GM12864 (cell line): ENCODE measurements around the gene PSG11.
"Not testable (repeated sequence)": the region's sequence is repeated elsewhere in the genome, so short reads cannot be mapped to it uniquely, and the experiment has no call there.

Experiments used
- DNase-seq: peaks from one replicate; pipeline ENCODE4 v3.0.0-alpha.2; 2011; ENCODE audit warnings: low read depth
- H3K4me3 ChIP-seq: 2 replicates; pipeline ENCODE4 v1.5.1; 2011; ENCODE audit warnings: mild to moderate bottlenecking, low read depth, low read length, control low read depth
- CTCF ChIP-seq: IDR thresholded peaks from 2 replicates; pipeline ENCODE4 v1.5.1; 2011; ENCODE audit warnings: low read depth, mild to moderate bottlenecking, moderate library complexity, low read length, control low read depth, inconsistent platforms; ENCODE audit errors: missing control alignments

Gene PSG11

GRCh38 chr19:43026369-43026768, at the start of gene PSG11:
PSG11 (minus strand) TSS chr19:43026469; CDS start chr19:43026372, 97 bp downstream.
- DNase-seq, H3K4me3 ChIP-seq: not testable (repeated sequence)

DNA sequence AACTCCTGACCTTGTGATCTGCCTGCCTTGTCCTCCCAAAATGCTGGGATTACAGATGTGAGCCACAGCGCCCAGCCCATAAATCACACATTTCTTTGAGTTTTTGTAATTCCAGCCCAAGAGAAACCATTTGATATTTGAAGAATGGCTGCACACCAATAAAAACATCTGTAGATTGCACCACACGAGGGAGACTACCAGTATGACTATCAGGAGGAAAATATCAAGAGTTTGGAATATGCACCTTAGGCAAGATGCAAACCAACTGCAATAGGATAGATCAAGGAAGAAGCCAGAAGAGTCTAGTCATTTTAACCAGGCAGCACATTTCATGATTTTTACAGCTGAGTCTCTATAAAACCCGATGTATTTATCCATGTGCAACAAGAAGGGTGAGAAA, 36.1 kb upstream of the PSG11 start:
- H3K4me3 ChIP-seq, DNase-seq: not testable (repeated sequence)

DNA sequence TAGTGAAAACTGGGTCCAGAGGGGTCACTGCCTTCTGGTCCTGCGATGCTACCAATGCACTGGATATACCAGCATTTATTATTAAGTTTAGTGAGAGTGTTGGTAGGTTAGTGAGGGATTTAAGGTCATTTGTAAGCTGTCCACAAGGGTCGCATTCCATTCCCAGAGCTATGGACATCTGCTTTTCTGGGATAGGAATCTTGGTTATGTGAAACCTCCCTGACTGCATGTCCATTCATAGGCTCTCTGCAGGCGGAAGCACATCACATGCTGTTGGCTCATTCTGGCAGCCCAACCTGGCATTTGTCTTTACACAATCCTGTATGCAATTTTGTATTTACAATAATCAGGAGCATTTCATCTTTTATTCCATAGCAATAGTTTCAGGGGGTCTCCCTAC, 35.1 kb upstream of the PSG11 start:
- not testable (repeated sequence) for H3K4me3 ChIP-seq, DNase-seq

DNA sequence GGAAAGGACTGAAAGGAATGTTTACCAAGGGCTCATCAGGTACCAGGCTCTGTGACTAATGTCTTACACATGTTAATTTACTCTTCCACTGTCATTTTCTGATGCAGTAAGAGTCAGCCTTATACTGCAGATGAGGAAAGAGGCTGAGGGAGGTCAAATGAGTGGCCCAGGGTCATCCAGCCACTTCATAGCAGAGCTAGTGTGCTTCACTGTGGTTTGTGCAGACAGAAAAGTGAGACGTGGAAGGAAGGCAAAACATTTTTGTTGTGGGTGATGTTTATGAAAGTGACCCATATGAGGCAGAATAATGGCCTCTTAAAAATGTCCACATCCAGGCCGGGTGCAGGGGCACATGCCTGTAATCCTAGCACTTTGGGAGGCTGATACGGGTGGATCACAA, 34.0 kb upstream of the PSG11 start:
- not testable (repeated sequence) for DNase-seq, H3K4me3 ChIP-seq

DNA sequence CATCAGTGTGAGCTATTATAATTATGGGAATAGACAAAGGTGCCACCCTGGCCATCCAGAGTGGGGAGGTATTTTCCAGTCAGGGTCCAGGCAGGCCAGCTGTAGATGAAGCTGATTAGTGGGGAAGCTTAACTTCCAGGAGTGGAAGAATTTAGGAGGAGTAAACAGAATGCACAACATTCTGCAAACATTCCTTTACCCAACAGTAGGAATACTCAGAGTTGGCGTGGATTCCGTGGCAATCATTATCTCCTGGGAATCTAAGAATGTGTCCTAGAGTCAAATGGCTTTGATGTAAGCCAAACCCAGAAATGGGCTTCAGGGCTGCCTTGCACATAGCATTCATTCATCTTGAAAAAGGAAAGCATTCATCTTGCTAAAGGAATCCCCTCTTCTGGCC, 33.2 kb upstream of the PSG11 start:
- H3K4me3 ChIP-seq, DNase-seq: not testable (repeated sequence)

DNA sequence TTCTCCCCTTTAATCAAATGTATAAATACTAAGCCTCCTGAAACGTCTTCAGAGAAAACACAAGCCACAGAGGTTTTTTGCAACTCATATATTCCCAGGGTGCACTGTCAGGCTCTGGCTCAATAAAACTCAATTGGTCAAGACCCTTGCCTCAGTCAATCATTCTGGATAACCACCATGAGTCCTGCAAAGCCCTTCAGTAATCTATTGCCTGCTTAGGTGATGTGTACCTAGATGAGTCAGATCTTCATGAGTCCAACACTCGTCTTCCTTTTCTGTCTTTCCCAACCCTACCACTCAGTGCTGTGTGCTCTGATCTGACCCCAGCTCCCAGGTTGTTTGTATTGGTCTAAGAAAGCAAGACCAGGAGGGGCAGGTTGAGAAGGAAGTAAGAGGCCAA, 32.2 kb upstream of the PSG11 start:
- not testable (repeated sequence) for DNase-seq, H3K4me3 ChIP-seq

DNA sequence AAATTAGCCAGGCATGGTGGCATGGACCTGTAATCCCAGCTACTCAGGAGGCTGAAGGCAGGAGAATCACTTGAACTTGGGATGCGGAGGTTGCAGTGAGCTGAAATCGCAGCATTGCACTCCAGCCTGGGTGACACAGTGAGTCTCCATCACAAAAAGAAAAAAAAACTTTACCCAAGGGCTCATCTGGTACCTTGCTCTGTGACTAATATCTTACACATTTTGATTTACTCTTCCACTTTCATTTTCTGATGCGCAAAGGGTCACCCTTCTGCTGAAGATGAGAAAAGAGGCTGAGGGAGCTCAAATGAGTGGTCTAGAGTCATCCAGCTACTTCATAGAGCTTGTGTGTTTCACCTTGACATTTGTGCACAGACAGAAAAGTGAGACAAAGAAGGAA, 21.7 kb upstream of the PSG11 start:
- not testable (repeated sequence) for DNase-seq, H3K4me3 ChIP-seq

GRCh38 chr19:43046578-43046977, 20.3 kb upstream of the PSG11 start:
- not testable (repeated sequence) for DNase-seq, H3K4me3 ChIP-seq

GRCh38 chr19:43043492-43044180, 17.4 kb upstream of the PSG11 start:
- not testable (repeated sequence) for DNase-seq, H3K4me3 ChIP-seq

DNA sequence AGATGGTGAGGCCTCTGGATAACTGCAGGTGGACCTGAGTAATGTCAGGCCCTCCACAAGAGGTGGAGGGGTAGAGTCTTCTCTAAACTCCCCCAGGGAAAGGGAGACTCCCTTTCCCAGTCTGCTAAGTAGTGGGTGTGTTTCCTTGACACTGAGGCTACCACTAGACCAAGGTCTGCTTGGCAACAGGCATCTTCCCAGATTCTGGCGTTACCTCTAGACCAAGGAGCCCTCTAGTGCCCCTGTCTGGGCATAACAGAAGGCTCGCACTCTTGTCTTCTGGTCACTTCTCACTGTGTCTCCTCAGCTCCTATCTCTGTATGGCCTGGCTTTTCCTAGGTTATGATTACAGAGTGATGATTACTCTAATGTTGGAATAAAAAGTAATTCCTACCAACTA, 5.4 kb upstream of the PSG11 start:
- DNase-seq, H3K4me3 ChIP-seq: not testable (repeated sequence)
- peak; percentile 17 for TF ChIP-seq CTCF

DNA sequence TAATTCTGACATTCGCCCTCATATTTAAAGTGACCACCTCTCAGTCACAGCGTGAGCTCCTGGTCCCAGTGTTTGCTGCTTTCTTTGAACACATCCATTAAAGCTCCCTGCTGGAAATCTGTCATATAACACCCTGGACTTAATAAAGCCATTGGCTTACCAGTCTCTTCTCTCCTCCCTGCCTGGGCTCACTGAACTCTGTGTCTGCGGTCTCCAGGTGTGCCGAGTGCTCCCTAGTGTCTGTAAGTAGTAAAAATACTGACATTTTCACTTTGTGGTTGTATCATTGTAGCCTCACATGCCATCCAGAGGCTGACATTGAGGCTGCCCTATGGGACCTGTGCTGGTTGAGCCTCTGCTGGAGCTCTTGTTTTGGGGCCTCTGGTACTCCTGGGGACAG, 2.6 kb upstream of the PSG11 start:
- H3K4me3 ChIP-seq, result no peak overlapping the region
- no peak for DNase-seq
- no peak for TF ChIP-seq CTCF

DNA sequence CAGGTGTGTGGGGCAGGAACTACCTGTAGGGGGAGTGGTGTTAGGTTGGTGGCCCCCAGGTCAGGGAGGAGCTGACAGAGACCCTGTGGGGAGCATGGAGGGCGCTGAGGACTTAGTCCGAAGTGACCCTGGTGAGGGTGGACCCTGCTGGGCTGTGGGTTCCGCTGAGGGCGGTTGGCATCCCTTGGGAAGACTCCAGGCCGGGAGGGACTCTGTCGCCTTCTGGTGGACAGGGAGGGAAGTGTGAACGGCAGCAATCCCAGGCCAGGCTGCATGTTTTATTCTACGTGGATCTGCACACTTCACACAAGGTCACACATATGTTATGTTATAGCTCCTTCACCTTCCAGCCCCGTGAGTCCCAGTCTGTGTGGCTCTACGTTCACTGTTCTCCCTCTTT, 1.7 kb upstream of the PSG11 start:
- DNase-seq, result not testable (repeated sequence)
- TF ChIP-seq CTCF, result peak; percentile 55

DNA sequence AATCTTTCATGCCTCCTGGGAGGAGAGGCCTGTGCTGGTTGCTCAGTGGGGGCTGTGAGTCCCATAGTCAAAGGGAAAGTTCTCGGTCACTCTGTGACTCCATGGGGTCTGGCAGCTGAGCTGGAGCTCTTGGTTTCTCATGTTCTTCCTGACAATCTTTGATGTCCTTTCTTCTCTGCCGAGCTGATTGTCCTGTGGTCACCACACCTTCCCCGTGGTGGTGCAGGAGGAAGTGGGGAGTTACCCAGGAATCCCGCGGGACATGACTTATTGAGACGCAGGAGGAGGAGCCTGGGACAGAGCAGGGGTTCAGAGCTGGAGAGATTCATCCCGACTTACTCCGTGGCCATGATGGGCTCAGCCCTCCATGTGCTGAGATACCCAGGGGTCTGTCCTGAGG, 792 bp upstream of the PSG11 start:
- DNase-seq, H3K4me3 ChIP-seq: not testable (repeated sequence)

More for the DNA sequence above, 1.7 kb upstream of the PSG11 start:
- H3K4me3 ChIP-seq, result not testable (repeated sequence)

GRCh38 chr19:43022098-43022497, 4.2 kb downstream of the PSG11 start:
- not testable (repeated sequence) for DNase-seq, H3K4me3 ChIP-seq

DNA sequence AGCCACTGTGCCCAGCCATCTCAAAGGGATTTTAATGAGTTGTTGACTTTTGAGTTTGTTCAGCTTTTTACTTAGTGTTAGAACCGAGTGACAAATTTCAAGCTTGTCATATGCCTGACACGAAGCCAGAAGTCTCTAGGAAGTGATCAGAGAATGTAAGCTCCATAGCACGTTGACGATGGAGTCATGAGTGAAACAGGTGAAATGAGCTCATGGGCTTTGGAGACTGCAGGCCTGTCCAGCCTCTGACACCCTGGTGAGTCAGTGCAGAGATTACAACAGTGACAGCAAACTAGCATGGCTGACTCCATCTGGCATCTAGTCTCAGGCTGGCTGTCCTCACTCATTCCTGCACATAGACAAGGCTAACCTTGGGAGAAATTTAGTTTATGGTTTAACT, 4.6 kb downstream of the PSG11 start:
- not testable (repeated sequence) for H3K4me3 ChIP-seq, DNase-seq
